HG03571 (cell line): ENCODE measurements around the gene ZNF639.

Experiments
- ATAC-seq: cut with Tn5 transposase; IDR thresholded peaks from one replicate; pipeline ENCODE4 v1.9.1; 2021; ENCODE audit not compliant: unreplicated experiment

ZNF639 gene

DNA sequence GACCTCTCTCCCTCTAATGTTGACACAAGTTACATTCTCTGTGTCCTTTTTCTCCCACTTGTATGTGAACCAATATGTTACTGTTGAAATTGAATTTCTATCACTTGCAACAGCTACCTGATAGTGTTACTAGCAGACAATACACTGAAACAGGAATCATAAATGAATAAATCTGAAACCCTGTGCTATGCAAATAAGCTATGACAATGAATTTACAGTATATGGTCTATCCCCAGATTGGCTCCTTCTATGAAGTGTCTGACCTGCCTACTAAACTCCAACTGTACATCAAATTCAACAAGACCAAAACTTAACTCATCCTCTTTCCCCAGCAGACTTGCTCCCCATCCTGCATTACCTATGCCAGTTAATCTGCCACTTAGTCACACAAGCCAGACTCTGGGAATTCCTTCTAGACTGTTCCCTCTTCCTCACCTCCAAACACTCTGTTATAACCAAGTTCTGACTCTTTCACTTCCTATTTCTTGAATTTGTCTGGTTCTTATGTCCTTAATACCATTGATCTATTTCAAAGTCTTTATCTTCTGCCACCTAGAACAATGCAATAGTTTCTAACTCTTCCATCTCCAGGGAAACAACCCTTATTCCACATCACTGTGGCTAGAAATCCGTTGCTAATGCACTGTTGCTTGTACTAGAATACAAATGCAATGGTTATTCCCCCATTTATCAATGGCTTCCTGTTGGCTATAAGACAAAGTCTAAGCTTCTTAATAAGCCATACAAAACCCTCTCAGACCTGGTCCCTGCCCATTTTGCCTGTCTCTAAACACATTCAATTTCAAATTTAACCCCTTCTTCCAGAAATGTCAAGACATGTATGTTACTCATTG, 13.4 kb upstream of the ZNF639 start:
- peak; percentile 96 for ATAC-seq

DNA sequence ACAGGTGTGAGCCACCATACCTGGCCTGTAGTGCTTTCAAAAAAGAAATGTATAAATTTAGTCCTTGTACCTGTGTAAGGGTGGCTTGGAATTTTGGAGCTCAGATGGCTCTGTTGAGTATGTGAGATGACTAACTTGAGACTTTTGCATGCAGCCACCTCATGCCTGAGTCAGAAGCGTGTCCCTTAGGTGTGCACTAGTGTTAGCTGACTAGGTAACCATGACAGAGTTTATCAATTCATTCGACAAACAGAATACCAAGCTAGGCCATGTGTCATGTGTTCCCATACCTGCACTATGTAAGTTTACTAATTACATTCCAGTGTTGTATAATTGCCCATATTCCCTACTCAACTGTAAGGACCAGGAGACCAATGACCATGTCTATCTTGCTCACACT, 4.0 kb upstream of the ZNF639 start:
- no peak for ATAC-seq

DNA sequence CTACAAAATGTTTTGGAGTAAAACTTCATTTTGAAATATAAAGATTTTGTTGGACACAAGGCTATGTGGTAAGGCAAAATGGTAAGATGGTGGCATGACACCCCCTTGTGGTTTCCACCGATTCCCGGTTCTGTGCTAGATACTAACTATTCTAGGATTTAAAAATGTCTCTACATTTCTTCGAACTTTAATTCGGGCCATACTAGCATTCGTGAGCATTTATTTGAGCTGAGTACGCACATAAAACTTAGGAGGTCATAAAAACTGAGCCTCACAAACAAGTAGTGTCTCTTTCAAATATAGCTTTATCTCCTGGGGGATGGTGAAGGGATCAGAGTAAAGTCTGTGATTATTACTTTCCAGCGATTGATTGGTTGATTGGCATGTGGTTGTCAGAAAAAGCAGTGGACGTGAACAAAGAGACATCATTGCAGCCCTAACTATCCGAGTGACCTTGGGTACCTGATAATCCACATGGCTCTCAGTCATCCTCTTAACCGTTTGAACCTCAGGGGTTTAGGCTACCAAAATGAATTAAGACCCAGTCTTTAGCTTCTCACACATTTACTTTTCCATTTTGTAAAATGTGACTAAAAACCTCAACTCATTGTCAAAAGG, 1.1 kb upstream of the ZNF639 start:
- no peak for ATAC-seq

DNA sequence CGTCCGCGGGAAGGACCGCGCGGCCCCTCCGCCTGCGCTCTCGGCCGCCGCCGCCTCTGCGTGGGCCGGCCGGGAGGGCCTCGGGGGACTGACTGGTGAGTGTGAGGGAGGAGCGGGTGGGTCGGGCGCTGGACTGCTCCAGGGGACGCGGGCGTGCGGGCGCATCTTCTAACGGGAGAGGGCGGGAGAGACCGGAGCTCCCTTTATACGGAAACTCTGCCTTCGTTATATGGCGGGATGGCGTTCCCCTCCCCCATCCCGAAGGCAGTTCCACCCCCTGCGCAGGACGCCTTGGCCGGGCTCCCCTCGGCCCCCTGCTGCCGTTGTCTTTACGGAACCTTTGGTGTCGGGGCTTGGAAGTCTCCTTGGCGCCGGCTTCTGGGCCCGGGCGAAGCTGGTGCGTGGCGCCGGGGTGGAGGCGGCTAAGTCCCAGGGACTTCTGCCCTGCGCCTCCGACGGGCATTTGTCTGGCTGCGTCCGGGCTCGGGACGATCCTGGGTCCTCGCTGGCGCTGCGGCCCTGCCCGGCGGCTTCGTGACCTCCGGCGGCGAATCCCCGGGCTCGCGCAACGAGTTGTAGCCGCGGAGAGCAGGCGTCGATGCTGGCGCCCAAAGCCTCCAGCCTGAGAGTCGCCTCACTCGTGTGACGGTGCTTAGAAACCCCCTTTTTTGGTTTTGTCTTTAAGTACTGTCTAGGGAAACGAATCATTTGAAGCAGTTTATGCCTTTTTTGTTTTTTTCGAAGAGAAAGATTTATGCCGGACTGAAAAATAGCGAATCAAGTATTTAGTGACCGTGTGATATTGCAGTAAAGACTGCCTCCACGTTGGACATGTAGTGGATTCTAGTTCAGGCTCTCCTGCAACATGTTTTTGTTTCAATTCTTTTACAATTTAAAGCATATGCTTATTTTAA, 623 bp downstream of the ZNF639 start:
- peak; percentile 34 for ATAC-seq

DNA sequence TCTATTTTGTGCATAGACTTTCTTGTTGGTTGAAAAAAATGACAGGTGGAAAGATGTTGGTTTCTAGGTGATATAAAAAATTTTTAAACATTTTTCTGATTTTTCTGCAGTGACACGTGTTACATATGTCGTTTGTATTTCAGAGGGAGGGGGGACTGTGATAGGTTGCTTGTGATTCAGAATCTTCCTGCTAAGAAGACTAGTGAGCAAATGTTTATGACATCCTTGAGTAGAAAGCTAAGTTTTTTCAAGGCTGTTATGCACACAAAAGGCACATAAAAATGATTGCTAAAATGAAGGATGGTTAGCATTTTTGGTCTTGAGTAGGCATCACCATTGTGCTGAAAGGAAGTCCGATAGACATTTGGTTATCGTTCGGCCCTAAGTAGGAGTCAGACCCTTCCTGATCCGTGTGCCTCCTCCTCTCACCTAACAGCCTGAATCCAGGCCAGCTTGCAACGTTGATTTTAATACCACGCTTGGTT, 1.5 kb downstream of the ZNF639 start:
- no peak for ATAC-seq

DNA sequence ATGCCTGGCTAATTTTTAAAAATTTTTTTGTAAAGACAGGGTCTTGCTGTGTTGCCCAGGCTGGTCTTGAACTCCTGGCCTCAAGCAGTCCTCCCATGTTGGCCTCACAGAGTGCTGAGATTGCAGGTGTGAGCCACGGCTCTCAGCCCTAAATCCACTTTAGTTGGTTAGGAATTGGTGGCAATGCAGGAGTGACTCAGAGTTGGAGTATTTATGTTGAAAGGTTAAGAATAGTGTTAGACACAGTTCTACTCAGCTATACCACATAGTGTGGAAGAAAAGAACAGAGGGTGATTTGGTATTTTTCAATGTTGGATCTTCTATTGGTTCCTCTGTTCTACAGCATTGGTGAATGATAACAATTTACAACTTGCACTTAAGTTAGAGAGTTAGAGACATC, 7.6 kb downstream of the ZNF639 start:
- no peak for ATAC-seq

DNA sequence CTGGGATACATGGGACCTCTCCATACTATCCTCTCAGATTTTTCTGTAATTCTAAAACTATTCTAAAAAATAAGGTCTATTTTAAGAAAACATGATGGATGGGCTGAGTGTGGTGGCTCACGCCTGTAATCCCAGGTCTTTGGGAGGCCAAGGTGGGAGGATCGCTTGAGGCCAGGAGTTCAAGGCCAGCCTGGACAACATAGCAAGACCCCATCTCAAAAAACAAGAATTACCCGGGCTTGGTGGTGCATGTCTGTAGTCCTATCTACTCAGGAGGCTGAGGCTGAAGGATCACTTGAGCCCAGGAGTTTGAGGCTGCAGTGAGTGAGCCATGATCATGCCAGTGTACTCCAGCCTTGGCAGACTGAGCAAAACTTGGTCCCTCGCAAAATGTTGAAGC, 9.4 kb downstream of the ZNF639 start:
- ATAC-seq, result no peak

DNA sequence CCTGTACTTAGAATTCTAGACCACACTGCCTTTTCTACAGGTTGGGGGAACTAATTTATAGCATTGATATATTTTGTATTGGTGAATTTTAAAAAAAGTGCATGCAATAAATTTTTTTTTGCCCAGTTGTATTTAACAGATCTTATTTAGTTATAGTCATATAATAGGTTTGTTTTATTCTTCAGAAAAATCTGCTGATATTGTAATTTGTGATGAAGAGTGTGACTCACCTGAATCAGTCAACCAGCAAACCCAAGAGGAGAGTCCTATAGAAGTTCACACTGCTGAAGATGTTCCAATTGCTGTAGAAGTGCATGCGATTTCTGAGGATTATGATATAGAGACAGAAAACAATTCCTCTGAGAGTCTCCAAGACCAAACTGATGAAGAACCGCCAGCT, 10.3 kb downstream of the ZNF639 start:
- no peak for ATAC-seq

DNA sequence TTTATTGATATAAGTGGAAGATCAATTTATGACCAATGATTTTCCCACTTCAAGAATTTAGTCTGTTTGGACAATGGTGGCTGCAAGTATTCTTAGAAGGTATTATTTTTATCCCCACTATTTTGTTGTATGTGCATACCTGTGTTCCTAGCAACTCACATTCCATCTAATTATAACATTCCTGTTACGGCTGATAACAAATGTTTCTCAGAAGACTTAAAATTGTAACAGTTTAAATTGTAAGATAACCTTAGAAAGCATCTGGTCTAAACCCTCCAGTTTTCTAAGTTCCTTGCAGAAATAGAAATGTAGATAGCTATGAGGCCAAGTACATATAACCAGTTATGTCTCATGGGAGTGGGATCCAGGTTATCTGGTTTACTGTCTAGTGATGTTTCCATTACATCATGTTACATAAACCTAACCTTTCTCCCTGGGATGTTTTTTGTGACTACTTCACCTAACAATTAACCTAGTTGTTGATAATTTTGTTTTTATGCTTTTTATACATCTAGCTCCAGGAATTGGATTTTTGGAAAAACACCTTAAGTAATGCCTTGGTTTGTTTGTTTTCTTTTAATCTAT, 13.6 kb downstream of the ZNF639 start:
- no peak for ATAC-seq

DNA sequence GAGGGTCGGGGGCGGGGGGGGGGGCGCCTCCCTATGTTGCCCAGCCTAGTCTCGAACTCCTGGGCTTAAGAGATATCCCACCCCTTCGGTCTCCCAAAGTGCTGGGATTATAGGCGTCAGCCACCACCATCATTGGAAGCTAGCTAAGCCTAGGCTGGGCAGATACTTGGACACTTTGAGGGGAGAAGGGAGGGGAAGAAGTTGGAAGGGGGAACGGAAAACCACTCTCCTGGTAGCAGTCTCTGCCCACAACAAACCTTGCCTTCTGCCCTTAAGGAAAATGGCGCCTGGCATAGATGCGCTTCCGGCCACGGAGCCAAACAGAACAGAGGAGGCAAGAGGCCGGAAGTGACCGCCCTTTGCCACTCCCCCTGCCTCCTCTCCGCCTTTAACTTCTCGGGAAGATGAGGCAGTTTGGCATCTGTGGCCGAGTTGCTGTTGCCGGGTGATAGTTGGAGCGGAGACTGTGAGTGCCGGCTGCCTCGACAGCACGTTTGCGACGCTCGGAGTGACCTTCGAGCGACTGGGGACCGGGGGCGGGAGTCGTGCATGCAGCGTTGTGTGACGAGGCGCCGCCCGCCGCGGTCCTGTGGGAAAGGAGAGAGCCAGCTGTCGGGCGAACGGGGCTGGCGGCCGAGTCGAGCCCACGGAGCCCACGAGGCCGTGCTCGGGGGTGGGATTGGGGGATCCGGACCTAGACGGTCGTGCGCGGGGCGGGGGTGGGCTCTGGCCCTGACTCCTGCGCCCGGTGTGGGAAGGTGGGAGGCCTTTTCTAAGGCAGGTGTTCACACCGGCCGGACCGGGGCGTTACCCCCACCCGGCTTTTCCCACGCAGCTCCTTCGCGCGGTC, 24.7 kb downstream of the ZNF639 start, which contains the start of gene MFN1:
Gene MFN1 (plus strand): TSS at position 365 of the 850 bp plus-strand sequence. CDS start 1,143 bp downstream, outside the sequence.
- ATAC-seq, result peak; percentile 92

DNA sequence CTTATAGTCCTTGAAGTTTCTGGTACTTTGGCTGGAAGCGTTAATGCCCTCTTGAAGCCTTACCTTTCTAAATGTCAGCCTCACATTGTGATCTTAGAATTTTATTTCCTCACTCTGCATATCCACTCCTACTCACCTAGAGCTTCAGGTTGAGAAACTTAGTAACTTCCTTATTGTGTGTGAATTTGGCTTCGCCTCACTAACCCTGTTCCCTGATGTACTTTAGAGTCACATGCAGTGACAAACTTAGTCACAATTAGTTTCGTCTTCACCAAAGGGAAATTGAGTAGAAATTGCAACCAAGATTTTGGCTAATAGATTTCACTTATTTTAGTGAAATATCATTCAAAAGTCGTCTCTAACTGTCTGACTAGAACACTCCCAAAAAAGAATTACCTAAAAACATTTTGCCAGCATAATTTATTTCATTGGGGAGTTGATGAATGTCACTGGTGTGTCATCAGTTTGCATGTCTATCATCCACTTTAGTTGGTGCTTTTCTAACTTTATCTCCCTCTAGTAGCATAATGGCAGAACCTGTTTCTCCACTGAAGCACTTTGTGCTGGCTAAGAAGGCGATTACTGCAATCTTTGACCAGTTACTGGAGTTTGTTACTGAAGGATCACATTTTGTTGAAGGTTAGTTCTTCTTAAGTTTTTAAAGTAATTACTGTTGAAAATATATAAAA, 25.6 kb downstream of the ZNF639 start:
- peak; percentile 71 for ATAC-seq

DNA sequence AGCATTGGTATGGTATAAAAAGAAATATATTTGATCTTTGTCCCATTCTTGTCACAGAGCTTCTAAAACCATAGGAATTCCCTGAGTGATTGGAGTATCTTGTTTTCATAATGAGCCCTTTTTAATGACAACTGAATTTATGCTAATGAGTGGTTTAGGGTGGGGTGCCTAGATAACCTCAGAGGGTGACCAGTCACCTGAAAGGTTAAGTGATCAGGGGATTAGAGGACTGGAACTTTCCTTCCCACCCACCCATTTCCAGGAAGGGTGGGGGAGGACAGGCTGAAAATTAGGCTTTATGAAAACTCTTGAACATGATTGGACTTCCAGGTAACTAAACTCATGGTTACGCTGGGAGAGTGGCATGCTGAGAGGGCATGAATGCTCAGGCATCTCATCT, 33.2 kb downstream of the ZNF639 start:
- ATAC-seq, result no peak

DNA sequence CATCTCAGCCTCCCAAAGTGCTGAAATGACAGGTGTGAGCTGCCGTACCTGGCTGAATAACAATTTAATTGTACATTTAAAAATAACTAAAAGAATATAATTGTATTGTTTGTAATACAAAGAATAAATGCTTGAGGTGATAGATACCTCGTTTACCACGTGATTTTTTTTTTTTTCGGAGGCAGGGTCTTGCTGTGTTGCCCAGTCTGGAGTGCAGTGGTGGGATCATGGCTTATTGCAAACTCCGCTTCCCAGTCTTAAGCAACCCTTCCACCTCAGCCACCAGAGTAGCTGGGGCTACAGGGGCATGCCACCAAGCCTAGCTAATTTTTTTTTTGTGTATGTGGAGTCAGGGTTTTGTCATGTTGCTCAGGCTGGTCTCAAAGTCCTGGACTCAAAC, 40.5 kb downstream of the ZNF639 start:
- ATAC-seq, result no peak

DNA sequence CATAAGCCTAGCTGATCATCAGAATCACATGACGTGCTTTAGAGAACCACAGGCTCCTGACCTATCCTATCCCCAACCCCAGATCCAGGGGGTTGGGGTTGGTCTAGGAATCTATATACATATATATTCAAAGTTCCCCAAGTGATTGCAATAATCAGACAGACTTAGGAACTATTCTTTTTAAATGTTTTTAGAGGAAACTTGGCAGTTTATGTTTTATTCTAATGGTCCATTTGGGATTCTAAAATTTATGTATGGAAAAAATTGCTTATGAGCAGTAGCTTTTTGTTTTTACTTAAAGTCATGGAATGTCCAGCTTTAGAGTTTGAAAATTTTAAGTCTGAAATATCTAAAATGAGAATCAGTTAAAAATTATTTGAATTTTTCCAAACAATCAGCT, 46.8 kb downstream of the ZNF639 start:
- ATAC-seq, result no peak

DNA sequence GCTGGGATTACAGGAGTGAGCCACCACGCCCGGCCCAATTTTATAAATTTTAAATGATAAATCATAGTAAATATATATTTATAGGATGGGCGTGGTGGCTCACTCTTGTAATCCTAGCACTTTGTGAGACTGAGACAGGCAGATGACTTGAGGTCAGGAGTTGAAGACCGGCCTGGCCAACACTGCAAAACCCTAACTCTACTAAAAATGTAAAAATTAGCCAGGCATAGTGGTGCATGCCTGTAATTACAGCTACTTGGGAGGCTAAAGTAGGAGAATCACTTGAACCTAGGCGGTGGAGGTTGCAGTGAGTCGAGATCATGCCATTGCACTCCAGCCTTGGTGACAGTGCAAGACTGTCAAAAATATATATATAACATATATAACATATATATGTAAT, 51.1 kb downstream of the ZNF639 start:
- no peak for ATAC-seq

DNA sequence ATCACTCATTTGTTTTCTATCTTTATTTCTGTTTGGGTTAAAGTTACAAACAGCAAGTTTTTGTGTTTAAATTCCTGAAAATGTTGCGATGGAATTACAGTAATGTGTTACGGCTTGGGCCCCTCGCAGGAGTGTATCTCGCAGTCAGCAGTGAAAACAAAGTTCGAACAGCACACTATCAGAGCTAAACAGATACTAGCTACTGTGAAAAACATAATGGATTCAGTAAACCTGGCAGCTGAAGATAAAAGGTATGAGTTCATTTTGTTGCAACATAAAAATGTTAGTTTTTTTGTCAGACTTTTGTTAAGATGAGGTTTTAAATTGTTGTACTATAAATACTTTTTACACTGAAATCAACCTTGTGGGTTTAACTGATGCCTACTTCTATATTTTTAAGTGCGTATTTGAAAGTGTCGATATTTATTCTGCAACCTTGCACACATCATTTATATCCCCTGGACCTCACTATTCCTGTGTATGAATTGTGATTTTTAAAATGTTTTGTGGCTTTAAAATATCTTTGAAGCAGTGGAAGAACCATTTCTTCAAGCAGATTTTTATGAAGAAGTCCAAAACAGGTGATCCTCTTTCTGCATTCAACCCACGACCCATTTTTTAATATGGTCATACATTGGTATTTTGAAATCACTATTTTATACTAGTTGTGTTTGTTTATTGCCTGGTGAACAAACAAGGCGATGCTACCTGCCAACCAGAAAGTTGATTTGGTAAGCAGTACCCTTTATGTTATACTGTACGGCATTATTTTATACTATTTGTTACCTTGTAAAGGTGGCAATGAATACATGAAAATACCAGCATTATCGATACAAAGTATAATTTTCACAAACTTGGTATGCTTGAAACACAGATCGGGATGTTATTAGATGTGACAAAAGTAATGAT, 52.5 kb downstream of the ZNF639 start:
- no peak for ATAC-seq

DNA sequence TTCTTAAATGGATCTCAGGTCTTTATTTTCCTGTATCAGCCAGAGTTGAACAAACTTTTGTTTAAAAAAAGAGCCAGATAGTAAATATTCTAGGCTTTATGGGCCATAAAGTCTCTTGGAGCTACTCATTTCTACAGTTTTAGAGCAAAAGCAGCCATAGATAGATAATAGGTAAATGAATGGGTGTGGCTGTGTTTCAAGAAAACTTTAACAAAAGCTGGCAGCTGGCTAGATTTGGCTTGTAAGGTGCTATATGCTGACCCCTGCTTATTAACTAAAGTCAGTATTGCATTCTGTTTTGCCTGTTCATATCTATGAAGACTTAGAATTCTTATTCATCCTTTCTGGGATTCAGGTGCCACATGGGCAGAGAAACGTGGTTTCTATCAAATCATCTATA, 53.6 kb downstream of the ZNF639 start:
- ATAC-seq, result no peak
